ENCODE results near the gene GBE1.

GBE1 gene

GRCh38 chr3:81666502-81667121 is 94.8 kb downstream of the GBE1 start:
- TF ChIP-seq CTCF (conservative IDR thresholded peaks at IDR 0.05; ENCODE audit: low read length) (peak; percentile 89), EZH2phosphoT487 (IDR thresholded peaks at IDR 0.05; ENCODE audit: borderline replicate concordance) (no peak)
- H3K4me2 ChIP-seq (ENCODE audit: low read depth, low read length, poor library complexity, severe bottlenecking) = no peak overlapping the region
- no peaks in the 10 kb centered on the region for H3F3A ChIP-seq (ENCODE audit: low read depth)
- no peak overlapping the region for H3K4me3 ChIP-seq (ENCODE audit: low read length, poor library complexity, severe bottlenecking)
- H3K79me2 ChIP-seq (ENCODE audit: insufficient read depth, low read length) = peaks cover 17% of the 10 kb centered on the region; the same call in 1 of the 2 replicates
- no peaks in the 10 kb centered on the region for H3K9me3 ChIP-seq (ENCODE audit: insufficient read depth, low read depth, low read length)
- H3K9ac ChIP-seq (ENCODE audit: low read depth, low read length, poor library complexity, severe bottlenecking) = no peak overlapping the region
- peaks cover 27% of the 10 kb centered on the region; the same call in 1 of the 2 replicates for H3K36me3 ChIP-seq (ENCODE audit: insufficient read depth, low read length)
- no peaks in the 10 kb centered on the region for H3K27me3 ChIP-seq (ENCODE audit: insufficient read depth, low read length, poor library complexity, severe bottlenecking)
- peaks cover 7% of the 10 kb centered on the region for H4K20me1 ChIP-seq (ENCODE audit: insufficient read depth, low read length, poor library complexity, severe bottlenecking)
- no peaks in the 10 kb centered on the region for H3K4me1 ChIP-seq (ENCODE audit: insufficient read depth, low read length, poor library complexity, severe bottlenecking)
- H2AFZ ChIP-seq (ENCODE audit: low read length) = no peak overlapping the region
- no peaks in the 10 kb centered on the region for H3K9me2 ChIP-seq (replicated peaks; ENCODE audit: low read depth, low read length)

GRCh38 chr3:81663114-81663513 is 98.3 kb downstream of the GBE1 start:
- Histone ChIP-seq H3K4me2 (ENCODE audit: low read depth, low read length, poor library complexity, severe bottlenecking) (no peak overlapping the region), H3K9me2 (replicated peaks; ENCODE audit: low read depth, low read length) (no peaks in the 10 kb centered on the region), H3K4me3 (ENCODE audit: low read length, poor library complexity, severe bottlenecking) (no peak overlapping the region), H3K9ac (ENCODE audit: low read depth, low read length, poor library complexity, severe bottlenecking) (no peak overlapping the region), H3K36me3 (ENCODE audit: insufficient read depth, low read length) (peaks cover 9% of the 10 kb centered on the region; the same call in 1 of the 2 replicates), H3K9me3 (ENCODE audit: insufficient read depth, low read depth, low read length) (no peaks in the 10 kb centered on the region), H2AFZ (ENCODE audit: low read length) (no peak overlapping the region), H3F3A (ENCODE audit: low read depth) (no peaks in the 10 kb centered on the region), H3K79me2 (ENCODE audit: insufficient read depth, low read length) (peaks cover 34% of the 10 kb centered on the region; the same call in 1 of the 2 replicates), H3K27me3 (ENCODE audit: insufficient read depth, low read length, poor library complexity, severe bottlenecking) (no peaks in the 10 kb centered on the region), H3K4me1 (ENCODE audit: insufficient read depth, low read length, poor library complexity, severe bottlenecking) (no peaks in the 10 kb centered on the region), H4K20me1 (ENCODE audit: insufficient read depth, low read length, poor library complexity, severe bottlenecking) (peaks cover 6% of the 10 kb centered on the region)
- TF ChIP-seq CTCF (conservative IDR thresholded peaks at IDR 0.05; ENCODE audit: low read length) (no peak), EZH2phosphoT487 (IDR thresholded peaks at IDR 0.05; ENCODE audit: borderline replicate concordance) (no peak)

GRCh38 chr3:81660036-81660435 is 101.4 kb downstream of the GBE1 start:
- TF ChIP-seq EZH2phosphoT487 (IDR thresholded peaks at IDR 0.05; ENCODE audit: borderline replicate concordance) (no peak), CTCF (conservative IDR thresholded peaks at IDR 0.05; ENCODE audit: low read length) (no peak)
- H2AFZ ChIP-seq (ENCODE audit: low read length) = no peak overlapping the region
- peaks cover 41% of the 10 kb centered on the region; the same call in 1 of the 2 replicates for H3K79me2 ChIP-seq (ENCODE audit: insufficient read depth, low read length)
- H3K36me3 ChIP-seq (ENCODE audit: insufficient read depth, low read length) = no peaks in the 10 kb centered on the region; the same call in 1 of the 2 replicates
- no peaks in the 10 kb centered on the region for H3K4me1 ChIP-seq (ENCODE audit: insufficient read depth, low read length, poor library complexity, severe bottlenecking)
- H3K4me2 ChIP-seq (ENCODE audit: low read depth, low read length, poor library complexity, severe bottlenecking) = no peak overlapping the region
- no peaks in the 10 kb centered on the region for H4K20me1 ChIP-seq (ENCODE audit: insufficient read depth, low read length, poor library complexity, severe bottlenecking)
- H3K4me3 ChIP-seq (ENCODE audit: low read length, poor library complexity, severe bottlenecking) = no peak overlapping the region
- no peaks in the 10 kb centered on the region for H3F3A ChIP-seq (ENCODE audit: low read depth)
- no peak overlapping the region for H3K9ac ChIP-seq (ENCODE audit: low read depth, low read length, poor library complexity, severe bottlenecking)
- no peaks in the 10 kb centered on the region for H3K9me2 ChIP-seq (replicated peaks; ENCODE audit: low read depth, low read length)
- H3K27me3 ChIP-seq (ENCODE audit: insufficient read depth, low read length, poor library complexity, severe bottlenecking) = no peaks in the 10 kb centered on the region
- no peaks in the 10 kb centered on the region for H3K9me3 ChIP-seq (ENCODE audit: insufficient read depth, low read depth, low read length)

Measured in Loucy (cell line).